Brain pericyte (primary cell): ENCODE results near the gene INSL3.

Experiments used
- DNase-seq: peaks from one replicate; pipeline ENCODE4 v3.0.0-alpha.2; 2012; ENCODE audit warnings: low read depth, low spot score

Gene INSL3, protein sequence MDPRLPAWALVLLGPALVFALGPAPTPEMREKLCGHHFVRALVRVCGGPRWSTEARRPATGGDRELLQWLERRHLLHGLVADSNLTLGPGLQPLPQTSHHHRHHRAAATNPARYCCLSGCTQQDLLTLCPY

DNA sequence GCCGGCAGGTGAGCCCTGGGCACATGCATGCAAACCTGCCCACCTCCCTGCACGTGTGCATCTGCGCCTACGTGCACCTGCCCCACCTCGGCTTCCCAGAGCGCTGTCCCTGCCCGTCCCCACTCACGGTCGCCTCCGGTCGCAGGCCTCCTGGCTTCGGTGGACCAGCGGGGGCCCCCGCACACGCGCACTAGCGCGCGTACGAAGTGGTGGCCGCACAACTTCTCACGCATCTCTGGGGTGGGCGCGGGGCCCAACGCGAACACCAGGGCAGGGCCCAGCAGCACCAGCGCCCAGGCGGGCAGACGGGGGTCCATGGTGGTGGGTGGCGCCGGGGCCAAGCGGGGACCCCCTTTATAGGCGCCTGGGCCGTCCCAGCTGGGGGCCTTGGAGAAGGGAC, at the start of gene INSL3:
TSS of gene INSL3 (minus strand) at position 330 of the 400 bp plus-strand sequence. CDS start at position 317, 13 bp downstream.
- DNase-seq: no peak

DNA sequence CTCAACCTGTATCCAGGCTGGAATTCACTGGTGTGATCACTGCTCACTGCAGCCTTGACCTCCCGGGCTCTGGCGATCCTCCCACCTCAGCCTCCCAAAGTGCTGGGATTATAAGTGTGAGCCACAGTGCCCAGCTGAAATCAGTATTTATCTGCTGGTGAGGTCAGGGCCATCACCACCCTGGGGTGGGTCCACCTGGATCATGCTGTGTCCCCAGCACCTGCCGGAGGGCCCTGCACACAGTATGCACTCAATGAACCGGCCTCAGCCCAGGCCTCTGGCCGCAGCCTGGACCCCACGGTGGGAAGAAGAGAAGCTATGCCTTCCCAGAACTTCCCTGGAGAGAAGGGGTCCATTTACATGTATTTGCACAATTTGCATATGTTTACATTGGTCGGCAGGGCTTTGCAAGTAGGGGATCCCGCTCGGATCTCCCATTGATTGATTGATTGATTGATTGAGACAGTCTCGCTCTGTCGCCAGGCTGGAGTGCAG, 47.8 kb upstream of the INSL3 start:
- no peak for DNase-seq

DNA sequence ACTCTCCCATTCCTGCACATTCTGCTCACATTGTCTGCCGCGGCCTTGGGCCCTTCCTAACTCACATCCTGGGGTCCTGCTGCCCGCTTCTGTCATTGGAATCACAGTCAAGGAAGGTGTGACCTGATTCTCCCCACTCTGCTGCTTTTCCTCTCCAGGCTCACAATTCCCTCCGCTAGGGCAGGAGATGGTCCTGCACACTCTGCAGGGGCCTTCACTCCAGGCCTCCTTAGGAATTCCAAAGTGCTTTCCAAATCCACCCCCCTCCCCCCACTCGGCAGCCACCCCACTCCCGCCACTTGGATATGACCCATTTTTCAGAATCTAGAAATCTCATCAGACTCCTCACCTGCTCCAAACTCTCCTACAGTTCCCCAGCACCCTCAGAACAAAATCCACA, 47.4 kb upstream of the INSL3 start:
- no peak for DNase-seq

DNA sequence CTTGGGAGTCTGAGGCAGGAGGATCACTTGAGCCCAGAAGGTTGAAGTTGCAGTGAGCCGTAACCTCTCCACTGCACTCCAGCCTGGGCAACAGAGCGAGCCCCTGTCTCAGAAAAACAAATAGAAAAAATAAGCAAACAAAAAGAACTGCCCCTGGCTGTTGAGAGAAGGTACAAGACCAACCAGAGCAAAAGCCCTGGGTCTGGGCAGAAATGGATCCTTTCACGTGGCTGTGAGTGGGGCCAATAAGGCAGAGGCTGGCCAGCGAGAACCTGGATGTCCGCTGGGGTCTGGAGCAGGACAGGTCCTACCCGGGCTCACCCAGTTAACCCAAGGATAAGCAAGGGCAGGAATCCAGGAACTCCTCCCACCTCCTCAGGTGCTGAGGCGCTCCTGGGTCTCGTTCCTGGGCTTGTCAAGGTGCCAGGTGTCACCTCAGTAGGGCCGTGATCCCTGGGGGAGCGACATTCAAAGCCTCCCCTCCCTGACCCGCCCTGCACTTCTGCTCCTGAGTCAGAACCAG, 45.7 kb upstream of the INSL3 start:
- DNase-seq: no peak

DNA sequence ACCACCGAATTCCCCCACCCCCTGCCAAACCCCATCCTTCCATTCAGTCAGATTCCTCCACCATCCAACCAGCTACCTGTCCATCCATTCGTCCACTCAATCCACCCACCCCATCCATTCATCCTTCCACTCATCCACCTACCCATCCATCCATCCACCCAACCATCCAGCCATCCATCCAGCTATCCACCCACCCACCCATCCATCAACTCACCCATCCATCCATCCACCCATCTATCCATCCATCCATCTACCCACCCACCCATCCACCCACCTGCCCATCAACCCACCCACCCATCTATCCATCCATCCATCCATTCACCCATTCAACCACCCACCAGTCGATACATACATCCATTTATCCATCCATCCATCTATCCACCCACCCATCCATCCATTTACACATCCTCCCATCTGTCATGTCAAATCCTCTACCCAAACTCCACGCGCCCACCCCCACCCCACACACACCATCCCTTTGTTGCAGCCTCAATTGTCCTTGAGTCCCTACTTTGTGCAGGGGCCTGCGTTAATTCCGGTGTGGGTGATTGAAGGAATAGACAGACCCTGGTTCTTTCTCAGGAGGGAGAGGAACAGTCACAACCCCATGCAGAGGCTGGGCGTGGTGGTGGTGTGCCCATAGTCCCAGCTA, 45.1 kb upstream of the INSL3 start:
- no peak for DNase-seq

DNA sequence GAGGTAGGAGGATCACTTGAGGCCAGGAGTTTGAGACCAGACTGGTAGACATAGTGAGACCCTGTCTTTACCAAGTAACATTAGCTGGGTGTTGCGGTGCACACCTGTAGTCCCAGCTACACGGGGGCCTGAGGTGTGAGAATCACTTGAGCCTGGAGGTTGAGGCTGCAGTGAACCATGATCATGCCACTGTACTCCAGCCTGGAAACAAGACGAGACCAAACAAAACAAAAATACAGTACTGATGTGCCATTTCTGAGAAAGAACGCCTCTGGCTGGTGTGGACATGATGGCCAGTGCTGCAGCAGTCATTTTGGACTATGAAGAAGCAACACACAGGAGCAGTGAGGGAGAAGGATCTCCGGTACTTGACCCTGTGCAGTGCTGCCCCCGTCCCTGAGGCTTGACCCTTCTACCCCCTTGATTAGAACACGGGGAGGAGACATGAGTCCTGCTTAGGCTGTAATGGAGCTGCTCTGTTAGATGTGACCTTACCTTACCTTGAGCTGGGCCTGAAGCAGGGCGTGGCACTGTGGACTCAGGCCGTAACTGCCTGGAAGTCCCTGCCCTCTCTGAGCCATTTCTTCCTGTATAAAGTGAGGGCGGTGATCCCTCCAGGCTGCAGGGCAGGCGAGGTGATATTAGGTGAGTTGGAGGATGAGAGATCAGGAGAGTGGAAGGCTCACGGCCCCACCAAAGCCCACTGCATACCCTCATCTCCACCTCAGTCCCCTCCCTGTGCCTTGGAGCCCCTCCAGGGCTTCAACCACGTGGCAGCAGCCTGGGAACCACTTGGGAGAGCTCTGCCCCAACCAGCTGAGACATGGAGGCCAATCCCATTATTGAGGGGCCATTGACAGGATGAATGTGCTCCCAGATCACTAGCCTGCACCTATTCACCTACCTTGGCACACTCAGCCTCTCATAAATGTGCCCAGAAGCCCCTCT, 44.3 kb upstream of the INSL3 start:
- no peak for DNase-seq

DNA sequence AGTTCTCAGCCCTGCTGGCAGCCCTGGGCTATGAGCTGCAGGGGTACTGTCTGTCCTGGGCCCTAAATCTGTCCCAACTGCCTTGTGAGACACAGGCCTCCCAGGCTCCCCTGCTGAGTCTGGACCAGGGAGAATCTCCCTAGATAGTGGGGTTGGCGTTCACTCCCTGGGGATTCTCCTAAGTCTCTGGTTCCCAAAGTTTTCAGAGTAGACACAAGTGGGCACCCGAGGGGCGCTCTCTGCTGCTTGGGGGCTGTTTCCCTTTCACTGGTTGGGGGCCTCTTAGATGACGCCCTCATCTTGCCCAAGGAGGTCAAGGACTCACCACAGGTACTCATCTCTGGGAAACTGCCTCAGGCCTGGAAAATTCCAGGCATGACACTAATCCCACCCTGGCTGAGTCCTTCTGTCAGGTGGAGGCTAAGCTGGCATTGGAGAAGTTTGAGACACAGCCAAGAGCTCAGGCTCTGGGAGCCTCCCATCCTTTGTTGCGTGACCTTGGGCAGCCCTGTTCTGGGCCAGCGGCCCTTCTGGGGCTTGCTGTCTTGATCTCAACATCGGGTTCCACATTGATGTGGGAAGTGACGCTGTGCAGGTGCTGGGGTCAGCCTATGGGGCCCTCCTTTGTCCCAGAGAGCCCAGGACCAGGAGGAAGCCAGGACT, 42.3 kb upstream of the INSL3 start:
- DNase-seq: no peak

DNA sequence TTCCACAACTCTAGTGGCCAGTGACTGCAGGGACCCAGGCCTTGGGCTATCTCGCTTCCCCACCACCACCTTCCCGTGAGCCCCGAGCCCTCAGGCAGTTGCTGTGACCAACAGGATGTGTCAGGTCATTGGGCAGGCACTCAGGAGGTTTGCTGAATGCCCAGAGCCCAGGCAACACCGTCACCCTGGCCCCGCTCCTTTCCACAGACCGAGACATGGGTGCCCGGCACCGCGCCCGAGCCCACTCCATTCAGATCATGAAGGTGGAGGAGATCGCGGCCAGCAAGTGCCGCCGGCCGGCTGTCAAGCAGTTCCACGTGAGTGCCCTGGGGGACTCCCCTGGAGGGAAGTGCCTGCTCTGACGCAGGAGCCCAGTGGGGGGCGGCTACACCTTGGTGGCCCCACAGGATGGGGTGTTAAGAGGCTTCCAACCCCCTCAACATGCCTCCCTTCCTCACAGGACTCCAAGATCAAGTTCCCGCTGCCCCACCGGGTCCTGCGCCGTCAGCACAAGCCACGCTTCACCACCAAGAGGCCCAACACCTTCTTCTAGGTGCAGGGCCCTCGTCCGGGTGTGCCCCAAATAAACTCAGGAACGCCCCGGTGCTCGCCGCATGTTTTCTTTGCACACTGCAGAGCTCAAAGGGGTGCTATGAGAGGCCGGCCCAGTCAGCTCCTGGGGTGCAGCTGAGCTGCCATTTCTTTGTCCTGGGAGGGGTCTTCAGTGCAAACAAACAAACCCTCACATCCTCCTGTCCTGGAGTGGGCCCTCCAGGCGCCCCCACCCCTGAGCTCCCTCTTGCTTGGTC, 41.6 kb upstream of the INSL3 start:
- DNase-seq: no peak

DNA sequence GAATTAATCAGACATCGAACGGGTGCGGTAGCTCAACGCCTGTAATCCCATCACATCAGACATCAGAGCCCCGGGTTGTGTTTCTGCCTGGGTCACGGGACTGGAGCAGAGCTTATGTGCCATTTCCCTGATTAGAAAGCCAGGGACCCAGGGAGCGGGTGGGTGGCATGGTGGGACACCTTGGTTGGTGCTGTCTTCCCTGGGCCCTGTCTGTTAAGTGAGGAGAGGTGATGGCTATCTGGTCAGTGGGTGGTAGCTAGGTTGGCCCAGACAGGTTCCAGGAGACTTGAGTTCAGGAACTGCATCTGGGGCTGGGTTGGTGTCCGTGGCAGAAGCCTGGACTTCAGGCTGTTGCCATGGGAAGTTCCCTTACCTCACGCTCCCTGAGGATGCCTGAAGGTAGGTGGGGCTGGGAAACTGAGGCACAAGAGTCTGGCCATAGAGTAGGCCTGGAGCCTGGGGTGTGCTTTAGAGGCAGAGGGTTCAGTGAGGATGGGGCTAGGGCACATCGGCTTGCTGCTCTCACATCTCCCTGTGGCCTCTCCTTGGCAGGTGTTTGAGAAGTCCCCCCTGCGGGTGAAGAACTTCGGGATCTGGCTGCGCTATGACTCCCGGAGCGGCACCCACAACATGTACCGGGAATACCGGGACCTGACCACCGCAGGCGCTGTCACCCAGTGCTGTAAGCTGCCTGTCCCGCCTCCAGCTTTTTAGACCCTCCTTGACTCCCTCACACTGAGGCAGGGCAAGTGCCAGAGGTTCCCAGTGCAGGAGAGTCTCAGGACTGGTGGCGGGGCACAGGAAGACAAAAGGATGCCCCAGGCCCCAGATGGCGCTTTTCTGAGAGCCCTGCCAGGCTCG, 40.5 kb upstream of the INSL3 start:
- DNase-seq: no peak

DNA sequence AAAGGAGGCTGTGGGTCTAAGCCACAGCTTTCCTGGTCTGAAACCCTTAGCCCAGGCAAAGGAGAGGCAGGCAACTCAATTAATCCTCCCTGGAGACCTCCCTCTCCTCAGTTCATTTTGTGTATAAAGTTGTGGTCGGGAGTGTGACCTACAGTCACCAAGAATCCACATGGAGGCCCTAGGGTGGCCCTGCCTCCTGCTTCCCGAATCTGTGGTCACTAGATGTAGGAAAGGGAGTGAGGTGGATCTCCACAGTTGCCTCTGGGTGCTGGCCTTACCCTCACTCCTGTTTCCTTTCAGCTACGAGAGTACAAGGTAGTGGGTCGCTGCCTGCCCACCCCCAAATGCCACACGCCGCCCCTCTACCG, 39.7 kb upstream of the INSL3 start:
- no peak for DNase-seq

DNA sequence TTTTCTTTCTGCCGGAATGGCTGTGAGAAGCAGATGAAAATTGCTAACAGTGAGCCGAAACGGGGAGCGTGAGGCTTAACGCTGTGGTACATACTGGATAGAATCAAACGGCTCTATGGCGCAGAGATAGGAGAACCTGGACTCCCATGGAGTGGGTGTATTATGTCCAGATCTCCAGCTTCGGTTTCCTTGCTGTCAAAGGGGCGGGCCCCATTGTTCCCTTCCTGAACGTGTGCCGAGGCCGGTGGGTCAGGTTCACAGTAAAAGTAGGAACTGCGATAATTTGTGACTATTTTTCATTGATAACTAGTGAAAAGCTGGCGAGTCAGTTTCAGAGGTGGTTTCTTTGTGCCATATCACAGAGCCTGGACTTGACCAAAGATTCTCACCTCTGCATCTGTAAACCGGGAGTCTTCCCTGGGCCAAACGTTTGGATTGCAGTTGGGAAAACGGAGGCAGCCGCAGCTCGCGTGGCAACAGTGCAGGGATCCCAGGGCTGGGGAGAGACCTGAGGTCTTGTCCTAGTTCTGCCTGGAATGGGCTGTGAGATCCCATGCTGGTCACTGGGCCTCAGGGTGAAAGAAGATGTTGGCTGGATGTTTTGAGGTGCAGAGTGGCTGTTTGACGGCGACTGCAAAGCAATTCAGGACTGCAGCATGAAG, 39.1 kb upstream of the INSL3 start:
- no peak for DNase-seq

DNA sequence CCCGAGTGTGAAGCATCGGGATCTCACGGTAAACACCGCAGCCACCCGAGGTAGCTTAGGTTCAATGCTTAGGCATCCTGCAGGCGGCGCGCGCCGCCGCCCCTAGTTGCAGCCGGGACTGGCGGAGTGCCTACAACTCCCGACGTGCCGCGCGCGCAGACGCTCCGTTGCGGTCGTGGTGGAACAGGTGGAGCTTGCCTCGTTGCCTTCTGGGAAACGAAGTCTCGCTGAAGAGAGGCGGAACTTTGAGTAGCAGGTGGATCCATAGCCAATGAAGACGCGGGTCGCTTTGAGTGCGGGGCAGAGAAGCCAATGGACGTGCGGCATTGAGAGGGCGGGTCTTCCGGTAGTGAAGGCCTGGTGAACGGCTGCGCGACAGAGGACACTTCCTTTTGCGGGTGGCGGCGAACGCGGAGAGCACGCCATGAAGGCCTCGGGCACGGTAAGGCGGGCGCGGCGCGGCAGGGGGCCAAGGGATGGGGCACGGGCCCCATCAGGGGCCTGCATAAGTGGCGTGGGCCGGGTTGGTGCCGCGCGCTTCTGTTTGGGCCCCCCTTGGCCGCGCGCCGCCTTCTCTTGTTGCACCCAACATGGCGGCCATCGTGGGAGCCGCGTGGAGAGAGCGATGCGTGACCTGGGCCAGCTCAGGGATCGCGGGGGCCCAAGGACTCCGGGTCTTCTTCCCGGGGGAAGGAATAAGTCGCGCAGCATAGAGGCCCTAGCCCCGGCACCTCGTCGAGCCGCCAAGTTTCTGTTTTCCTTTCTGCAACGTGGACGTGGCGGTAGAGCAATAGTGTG, 38.4 kb upstream of the INSL3 start, which contains the start of gene RPL18A:
TSS of gene RPL18A (plus strand) at position 378 of the 798 bp plus-strand sequence. CDS start at position 425, 47 bp downstream.
- DNase-seq: peak; percentile 100

DNA sequence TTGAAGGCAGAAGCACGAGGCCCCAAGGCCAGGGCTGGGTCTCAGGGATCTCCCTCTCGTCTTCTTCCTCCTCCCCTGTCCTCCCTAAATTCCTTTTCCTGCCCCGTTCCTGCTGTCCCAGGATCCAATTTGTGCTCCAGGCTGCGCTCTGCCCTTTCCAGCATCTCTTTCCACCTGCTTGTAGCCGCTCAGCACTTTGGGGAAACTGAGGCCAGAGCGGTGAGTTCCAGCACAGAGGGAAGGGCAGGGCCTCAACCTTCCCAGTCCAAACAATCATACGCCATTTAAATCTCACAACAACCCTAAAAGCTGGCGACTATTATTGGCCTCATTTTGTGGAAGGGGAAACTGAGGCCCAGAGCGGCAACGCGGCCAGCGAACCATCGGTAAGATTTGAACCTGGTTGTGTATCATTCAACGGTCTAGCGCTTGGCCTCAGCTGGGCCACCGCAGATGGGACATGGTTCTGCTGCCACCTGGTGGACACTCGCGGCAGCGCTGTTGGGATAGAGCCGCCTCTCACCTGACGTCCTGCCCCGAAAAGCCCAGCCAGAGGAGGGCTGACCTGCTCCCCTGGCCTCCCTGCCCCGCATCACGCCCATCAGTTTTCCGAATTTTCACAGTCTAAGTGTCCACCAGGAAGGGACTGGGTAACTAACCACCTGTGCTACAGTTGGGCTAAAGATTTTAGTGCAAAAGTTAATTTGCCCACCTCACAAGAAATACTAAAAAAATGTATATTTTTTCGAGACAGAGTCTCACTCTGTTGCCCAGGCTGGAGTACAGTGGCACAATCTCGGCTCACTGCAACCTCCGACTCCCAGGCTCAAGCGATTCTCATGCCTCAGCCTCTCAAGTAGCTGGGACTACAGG, 34.2 kb upstream of the INSL3 start:
- no peak for DNase-seq

DNA sequence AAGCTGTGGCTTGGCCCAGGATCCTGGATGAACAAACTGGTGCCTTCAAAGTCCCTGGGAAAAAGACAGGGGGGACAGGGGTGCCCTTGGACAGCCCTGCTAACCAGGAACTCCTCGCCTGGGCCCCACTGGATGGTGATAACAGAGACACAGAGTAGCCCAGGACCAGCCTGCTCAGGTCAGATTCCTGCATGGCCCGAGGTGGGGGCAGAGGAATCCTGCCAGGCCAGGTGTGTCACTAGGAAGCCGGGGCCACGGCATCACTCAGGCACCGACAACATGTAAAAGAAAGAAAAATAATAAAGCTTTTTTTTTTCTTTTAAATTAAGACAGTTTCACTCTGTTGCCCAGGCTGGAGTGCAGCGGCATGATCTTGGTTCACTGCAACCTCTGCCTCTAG, 32.7 kb upstream of the INSL3 start:
- DNase-seq: no peak

DNA sequence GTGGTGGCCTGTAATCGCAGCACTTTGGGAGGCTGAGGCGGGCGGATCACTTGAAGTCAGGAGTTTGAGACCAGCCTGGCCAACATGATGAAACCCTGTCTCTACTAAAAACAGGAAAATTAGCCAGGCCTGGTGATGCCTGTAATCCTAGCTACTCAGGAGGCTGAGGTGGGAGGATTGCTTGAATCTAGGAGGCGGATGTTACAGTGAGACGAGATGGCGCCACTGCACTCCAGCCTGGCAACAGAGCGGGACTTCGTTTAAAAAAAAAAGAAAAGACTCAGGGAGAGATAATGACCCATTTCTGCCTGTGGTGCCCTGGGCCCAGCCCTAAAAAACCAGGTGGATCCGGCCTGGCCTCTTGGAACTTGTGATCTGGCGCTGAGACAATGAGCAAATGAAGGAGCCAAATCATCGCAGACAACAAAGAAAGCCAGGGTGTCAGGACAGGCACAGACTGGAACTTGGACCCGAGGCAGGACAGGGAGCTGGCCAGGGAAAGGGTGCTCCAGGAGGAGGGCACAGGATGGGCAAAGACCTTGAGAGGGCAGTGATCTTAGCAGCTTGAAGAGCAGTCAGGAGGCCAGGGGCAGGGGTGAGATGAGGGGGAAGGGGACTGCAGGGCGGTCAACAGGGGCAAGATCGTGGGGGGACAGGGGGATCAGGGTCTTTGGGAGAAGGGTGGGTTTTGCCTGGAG, 27.4 kb upstream of the INSL3 start:
- DNase-seq: no peak

DNA sequence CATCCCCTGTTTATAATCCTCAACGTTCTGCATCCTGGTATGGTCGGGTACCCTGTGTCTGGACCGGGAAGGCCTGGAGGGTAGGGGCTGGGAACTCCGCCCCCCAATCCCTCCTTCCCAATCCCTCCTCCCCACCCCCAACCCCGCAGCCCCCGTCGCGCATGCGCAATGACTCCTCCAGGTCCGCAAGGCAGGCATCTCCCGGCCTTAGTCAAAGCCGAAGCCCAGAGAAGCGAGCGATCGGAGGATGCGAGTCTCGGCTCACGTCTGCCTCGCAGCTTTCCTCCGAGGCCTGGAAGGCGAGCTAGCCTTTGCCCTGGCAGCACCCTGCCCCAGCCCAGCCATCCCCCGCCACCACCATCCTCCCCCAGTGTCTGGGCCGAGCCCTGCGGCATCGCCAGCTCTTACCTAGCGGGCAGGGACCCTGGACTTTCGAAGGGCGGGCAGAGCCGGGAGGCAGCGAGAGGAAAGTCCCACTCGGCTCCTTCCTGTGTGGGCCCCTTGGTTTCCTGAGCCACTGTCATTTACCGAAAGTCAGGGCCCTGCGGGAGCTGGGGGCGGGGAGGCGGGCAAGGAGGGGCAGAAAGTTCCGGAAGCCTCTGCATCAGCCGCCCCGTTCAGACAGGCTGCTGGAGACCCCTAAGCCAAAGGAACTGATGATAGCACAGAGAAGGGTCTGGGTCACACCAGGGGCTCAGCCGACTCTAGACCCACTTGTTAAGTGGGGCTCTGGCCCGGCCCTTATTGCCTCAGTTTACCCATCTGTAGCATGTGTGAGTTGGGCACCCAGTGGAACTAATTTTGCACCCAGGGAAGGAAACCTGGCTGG, 26.4 kb upstream of the INSL3 start, which contains the start of gene JAK3:
TSS of gene JAK3 (minus strand) at position 445 of the 829 bp plus-strand sequence. CDS start 3,565 bp downstream, outside the sequence.
- DNase-seq: no peak
